Renal pelvis (tissue), 4 donors: Measurements from ENCODE around the gene KLF7. TPM values are rescaled to one million over a fixed set of nuclear protein-coding genes. Genes with fewer than 3 reads are reported as not detected.

Source experiments
- DNase-seq: peaks from one replicate; pipeline ENCODE4 v3.0.0-alpha.2; 2013
- polyA plus RNA-seq, 3 donors: library from polyadenylated mRNA; unstranded; fragments of 120-200 nt; gene quantifications; one replicate each; pipeline ENCODE4 v1.2.1, GENCODE V29; 2013; ENCODE audit not compliant: insufficient read length in 3 of 3

KLF7 gene
- polyA plus RNA-seq, 3 donors, result 18.3 to 23.7 (median 22.4) TPM

GRCh38 chr2:207153266-207153975 lies 12.3 kb downstream of the KLF7 start:
- no peak for DNase-seq

DNA sequence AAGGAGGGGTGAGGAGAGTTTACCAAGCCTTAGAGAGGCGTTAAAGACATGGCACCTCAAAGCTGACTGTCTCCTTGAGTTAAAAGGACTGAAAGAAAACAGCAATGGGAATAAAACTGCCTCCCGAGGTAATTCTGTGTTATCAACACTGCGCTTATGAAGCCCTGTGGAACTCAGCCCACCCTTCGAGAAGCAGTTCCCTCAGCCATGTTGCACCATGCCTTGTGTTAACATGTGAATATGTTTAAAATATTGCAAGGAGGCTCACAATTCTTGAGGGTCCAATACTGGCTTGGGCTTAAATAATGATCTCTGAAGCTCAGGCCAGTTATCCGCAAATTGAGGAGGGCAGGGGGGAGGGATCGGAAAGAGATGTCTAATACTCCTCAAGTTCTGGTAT lies 14.7 kb downstream of the KLF7 start:
- no peak for DNase-seq

DNA sequence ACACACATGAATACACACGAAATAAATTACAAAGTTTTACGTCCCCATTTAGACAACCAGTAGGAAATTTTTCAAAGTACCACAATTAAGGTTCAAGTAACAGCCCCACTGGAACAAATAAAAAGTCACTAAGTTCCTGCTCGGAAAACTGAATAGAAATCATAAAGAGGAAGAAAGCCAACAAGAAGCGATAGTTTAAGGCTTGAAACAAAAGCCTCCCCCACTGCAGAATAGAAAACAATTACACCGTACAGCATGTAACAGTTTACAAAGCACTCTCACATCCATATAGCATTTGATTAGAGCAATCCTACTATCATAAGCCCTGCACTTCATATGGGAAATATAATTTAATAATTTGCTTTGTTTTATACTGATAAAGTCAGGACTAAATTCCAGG lies 15.5 kb downstream of the KLF7 start:
- no peak for DNase-seq

DNA sequence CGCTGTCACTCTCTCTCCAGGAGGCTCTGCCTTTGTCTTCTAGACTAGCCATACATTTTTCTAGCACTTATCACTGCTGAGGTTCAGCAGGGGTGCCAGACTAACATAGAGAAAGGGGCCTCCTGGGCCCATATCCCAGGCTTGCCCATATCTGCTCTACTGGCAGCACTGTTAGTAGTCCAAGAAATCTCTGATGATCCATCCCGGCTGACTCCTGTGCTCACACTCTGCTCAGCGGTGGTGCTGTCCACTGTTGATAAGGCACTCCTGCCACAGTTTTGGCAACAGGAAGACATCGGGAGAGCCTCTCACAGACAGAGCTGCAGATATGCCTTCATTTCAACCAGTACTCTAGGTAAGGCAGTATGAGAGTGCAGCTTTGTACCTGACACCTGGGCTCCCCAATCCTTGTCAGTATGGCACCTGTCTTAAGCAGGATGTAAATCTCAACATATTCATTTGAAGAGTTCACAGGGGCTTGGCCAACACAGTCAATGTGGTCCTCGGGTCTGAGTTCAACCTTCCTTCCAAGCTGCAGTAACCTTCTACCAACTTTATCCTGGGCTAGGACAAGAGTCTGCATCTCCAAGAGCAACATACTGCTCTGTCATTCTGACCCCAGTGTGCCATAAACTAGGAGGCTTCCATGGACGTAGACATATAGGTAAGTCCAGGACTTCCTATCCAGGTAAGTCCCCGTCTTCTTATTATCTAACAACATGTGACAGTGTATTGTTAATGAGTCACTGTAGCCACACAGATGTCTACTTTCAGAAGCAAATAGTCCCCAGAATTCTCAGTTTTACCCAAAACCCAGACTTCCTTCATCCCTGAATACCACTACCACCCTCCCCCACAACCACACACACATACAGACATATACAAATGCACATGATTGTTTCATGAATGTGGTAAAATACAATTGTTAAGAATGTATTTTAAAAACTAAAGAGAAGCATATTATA lies 16.2 kb downstream of the KLF7 start:
- DNase-seq, result no peak

GRCh38 chr2:207148020-207148419 lies 17.7 kb downstream of the KLF7 start:
- no peak for DNase-seq

- DNase-seq, result no peak
These were observed 21.5 kb downstream of the KLF7 start for GRCh38 chr2:207144173-207144785.

GRCh38 chr2:207143215-207144172 lies 22.3 kb downstream of the KLF7 start:
- peak; percentile 77 for DNase-seq

DNA sequence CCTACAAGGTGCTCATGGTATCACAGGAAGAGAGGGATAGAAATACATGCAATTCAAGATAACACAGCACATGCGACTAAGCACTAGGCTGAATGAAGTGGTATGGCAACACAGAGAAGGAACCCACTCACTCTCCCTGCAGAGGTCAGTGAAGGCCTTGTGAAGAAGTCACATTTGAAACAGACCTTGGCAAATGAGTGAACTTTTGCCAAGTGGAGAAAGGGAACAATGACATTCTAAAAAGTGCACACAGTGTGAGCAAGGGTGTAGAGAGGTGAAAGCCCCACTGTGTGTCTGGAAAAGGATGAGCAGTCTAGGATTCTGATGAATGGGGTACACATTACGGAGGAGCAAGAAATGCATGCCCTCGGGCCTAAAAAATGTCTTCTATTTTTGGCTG lies 23.3 kb downstream of the KLF7 start:
- no peak for DNase-seq

DNA sequence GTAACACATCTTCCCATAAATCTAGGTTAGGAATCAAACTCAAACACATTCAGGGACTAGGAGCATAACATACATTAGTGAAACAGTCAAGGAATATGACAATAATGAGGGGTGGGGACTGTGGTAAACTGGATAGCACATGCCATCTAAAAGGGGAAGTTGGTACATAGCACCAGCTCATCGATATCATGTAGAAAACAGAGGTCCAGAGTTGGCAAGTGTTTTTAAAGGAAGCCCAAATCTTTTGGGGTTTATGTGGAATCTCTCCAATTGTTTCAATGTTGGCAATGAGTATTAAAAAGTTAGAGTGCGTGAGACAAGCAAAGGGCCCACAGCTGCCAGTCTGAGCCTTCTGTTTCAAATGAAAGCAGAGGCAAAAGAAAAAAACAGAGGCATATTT lies 24.4 kb downstream of the KLF7 start:
- no peak for DNase-seq

GRCh38 chr2:207140265-207140664 lies 25.5 kb downstream of the KLF7 start:
- no peak for DNase-seq

DNA sequence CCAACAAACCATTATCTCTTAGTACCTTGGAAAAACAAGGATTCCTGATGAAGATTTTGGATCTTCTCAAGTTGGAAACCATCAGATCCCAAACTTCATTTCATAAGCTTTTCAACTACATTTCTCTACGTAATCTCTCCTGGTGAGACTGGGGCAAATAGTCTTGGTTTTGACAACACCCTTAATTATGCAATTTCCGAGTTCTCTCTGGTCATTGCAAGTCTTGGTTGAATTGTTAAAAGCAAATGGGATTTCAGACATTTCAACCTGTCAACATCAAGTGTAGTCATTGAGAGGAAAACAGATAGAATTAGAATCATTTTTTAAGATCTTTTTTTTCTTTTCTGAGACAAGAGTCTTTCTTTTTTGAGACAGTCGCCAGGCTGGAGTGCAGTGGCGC lies 26.2 kb downstream of the KLF7 start:
- no peak for DNase-seq

DNA sequence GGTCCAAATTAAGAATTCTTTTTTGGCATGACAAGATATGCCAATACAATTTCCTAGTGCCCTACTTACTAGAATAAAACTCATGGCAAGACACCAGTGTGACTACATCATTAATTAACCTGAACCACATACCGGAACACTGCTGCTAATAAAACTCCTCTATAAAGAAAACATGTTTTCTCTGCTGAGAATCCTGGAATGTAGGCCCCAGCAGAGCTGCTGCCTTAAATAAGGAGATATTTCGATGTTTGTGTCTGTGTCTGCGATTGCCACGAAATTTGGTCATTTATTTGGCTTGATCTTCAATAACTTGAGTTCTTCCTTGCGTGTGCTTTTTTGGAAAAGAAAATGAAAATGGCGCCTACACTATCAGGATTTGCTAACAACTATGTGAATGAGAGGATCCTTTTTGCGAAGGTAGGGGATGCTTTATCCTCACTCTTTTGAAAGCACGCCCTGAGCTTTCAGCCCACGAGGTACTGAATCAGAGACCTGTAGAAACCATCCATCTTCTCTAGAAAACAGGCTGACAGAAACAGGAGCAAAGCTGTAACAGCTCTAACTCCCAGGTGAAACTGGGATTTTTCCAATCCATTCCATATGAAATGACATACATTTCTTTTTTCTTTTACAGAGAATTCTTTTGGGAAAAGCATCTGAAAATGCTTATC lies 27.0 kb downstream of the KLF7 start:
- DNase-seq, result peak; percentile 51

- no peak for DNase-seq
These were observed 28.0 kb downstream of the KLF7 start for GRCh38 chr2:207137596-207138337.

DNA sequence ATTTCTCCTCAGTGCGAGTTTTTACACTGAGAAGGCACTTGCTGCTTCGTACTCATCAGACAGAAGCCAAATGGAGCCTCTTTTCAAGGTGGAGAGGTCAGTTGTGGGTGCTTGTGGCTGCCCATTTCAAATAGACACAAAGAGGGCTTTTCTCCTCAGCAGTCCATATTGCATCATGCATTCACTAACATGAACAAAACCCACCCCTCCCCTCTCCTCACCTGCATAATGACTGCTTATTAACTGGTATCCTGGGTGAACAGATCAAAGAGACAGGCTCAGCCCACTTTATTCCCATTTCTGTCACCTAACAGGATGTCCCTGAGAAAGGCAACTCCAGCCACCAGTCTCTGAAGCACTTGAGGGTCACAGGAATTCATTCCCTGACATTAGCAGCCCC lies 28.9 kb downstream of the KLF7 start:
- no peak for DNase-seq

DNA sequence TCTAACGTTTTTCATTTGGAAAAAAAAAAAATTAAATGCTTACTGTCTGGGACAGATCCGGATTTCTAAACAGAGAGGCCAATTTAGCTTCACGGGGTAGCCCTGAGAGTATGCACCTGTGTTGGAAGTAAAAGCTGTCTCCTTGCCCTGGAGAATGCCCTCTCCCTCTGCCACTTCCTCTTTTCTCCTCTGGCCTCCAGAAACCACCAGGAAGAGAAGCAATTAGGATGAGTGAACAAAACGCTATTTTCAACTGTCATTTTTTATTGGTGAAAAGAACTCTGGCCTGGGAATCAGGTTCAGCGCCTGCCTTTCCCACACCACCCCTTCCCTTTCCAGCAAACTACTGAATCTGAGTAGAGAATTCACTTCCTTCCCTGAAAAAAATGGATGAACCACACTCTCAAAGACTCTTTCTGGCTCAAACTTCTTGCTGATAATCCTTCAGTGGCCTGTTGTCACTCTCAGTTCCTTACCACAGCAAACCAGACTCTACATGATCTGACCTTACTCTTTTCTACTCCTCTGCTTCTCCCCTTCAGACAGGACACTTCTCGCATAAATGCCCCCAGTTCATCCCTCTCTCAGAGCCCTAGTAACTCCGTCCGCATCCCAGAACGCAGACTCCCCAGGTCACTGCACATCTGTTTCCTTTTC lies 29.8 kb downstream of the KLF7 start:
- no peak for DNase-seq

DNA sequence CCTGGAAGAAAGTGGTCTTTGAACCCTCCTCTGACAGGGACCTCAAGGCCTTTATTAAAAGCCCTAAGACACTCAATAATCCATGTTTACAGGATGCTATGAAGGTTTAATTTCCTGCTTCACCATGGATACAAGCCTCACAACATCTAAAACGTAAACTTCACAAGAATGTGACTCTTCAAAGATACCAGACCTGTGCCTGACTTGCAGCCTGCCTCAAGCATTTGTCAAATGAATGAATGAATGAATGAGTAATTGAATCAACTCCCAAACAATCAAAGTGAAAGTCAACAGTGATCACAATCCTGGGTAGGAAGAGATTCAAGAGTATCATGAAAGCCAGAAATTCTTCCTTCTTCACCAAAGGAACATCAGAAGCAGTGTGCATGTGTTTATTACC lies 30.4 kb downstream of the KLF7 start:
- DNase-seq, result no peak

DNA sequence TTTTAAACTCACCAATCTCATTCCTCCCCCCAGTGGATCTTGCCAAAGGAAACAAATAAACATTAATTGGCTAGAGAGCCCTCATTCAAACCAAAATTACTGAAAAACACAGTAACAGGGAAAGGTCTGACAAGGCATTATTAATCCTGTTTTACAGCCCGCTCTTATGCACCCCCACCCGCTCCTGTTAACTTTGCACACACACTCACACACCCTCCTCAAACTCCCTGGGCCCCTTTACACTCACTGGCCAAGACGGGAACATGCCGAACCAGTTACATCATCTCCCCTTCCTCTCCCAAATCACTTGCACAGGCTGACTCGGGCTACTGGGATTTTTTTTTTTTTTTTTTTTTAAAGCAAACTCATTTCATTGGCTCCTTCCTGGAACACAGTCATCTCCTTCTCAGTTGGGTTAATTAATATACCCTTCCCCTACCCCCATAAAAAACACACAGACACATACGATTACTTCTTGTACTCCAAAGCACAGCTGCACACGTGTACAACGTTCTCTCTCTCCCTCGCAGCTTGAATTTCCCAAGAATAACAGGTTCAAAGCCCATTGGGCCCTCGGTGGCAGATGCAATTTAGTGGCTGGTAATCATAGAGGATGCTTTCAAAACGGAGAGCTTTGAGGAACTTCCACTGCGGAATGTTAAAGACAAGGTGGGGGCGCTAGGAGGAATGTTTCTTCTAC lies 31.8 kb downstream of the KLF7 start:
- DNase-seq, result peak; percentile 83

GRCh38 chr2:207133458-207133819 lies 32.3 kb downstream of the KLF7 start:
- no peak for DNase-seq

- no peak for DNase-seq
These were observed 33.7 kb downstream of the KLF7 start for GRCh38 chr2:207132019-207132418.
